Mucosa of rectum (tissue), 2 donors: ENCODE data around the gene NEURL4.

Source experiments
- H3K27ac ChIP-seq, 2 donors: one replicate each; pipeline ENCODE4 v1.7.0; 2013; ENCODE audit warnings: inconsistent platforms in 2 of 2, low read depth in 2 of 2, low read length in 2 of 2
- H3K27me3 ChIP-seq, 2 donors: one replicate each; pipeline ENCODE4 v1.7.0; 2013; ENCODE audit warnings: low read length in 2 of 2; ENCODE audit not compliant: control insufficient read depth in 2 of 2, insufficient read depth in 2 of 2
- H3K36me3 ChIP-seq, 2 donors: one replicate each; pipeline ENCODE4 v1.7.0; 2013; ENCODE audit warnings: low read length in 2 of 2; ENCODE audit not compliant: control insufficient read depth in 2 of 2, insufficient read depth in 2 of 2
- H3K4me1 ChIP-seq, 2 donors: one replicate each; pipeline ENCODE4 v1.7.0; 2013; ENCODE audit warnings: low read length in 2 of 2, mild to moderate bottlenecking in 1 of 2; ENCODE audit not compliant: control insufficient read depth in 2 of 2, insufficient read depth in 2 of 2
- H3K4me3 ChIP-seq, 2 donors: one replicate each; pipeline ENCODE4 v1.7.0; 2013; ENCODE audit warnings: low read length in 2 of 2
- H3K9ac ChIP-seq, 2 donors: one replicate each; pipeline ENCODE4 v1.7.0; 2013; ENCODE audit warnings: low read length in 2 of 2, low read depth in 1 of 2, mild to moderate bottlenecking in 1 of 2
- H3K9me3 ChIP-seq, 2 donors: one replicate each; pipeline ENCODE4 v1.7.0; 2013; ENCODE audit warnings: low read length in 2 of 2; ENCODE audit not compliant: control insufficient read depth in 2 of 2
- donor health status: healthy.
- donor health status: Normal muscosa, but diverticular disease.

NEURL4 gene

DNA sequence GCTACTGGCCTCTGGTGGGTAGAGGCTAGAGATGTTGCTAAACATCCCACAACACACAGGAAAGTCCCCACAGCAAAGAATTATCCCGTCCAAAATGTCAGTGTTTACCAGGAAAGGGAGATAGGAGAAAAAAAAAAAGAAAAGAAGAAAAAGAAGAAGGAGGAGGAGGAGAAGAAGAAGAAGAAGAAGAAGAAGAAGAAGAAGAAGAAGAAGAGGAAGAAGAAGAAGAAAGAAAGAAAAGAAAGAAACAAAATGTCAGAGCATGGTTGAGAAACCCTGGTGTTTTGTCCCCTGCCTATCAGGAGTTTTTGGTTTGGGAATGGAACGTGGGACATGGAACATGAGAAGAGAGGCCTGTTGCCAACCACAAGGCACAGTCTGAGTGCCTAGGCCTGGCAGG lies 28.2 kb upstream of the NEURL4 start:
- Histone ChIP-seq H3K4me3 (no peak overlapping the region), H3K9me3 (no peaks in the 10 kb centered on the region), H3K4me1 (peaks cover 14 to 25% of the 10 kb centered on the region in 2 donors), H3K27ac (peak overlapping the region; percentile 61 to 67), H3K27me3 (peaks cover 0 to 2% of the 10 kb centered on the region in 2 donors), H3K9ac (no peak overlapping the region), H3K36me3 (no peaks in the 10 kb centered on the region)

DNA sequence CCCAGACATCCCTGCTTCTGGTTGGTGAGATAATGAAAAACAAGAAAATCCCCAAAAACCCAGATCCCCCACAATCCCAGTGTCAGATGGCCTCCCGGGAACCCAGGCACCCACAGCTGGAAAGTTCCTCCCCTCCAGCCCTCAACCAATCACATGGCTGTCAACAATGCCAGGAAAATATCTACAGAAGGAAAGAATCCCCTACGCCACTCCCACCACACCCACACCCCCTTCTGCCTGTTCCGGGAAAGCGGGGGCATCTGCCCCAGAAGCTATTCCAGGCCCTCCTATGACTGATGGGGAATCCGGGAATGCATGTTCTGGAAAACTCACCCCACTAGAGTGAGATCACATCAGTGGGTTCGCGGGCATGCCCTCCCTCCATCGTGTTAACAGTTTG lies 27.6 kb upstream of the NEURL4 start:
- Histone ChIP-seq H3K4me3 (no peak overlapping the region), H3K4me1 (peaks cover 17 to 26% of the 10 kb centered on the region in 2 donors), H3K27ac (peak overlapping the region; percentile 61 to 67), H3K9me3 (no peaks in the 10 kb centered on the region), H3K9ac (peak overlapping the region in 1 of 2 donors; percentile 17), H3K36me3 (no peaks in the 10 kb centered on the region), H3K27me3 (peaks cover 0 to under 1% of the 10 kb centered on the region in 2 donors)

DNA sequence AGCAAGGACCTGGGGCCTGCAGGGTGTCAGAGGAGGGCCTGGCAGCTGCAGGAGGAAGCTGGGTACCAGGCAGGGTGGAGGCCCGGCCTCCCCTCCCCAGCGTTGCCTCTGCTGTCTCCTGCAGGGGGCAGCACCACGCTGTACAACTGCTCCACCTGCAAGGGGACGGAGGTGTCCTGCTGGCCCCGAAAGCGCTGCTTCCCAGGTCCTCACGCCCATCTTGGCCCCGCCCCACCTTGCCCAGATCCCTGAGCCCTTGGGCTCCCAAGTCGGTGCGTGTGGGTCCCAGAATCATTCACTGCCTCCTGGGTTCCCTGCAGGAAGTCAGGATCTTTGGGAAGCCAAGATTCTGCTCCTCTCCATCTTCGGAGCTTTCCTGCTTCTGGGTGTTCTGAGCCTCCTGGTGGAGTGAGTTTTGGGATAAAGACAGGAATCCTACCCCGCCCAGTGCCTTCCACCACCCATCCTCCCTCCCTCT lies 27.0 kb upstream of the NEURL4 start:
- Histone ChIP-seq H3K4me1 (peaks cover 18 to 29% of the 10 kb centered on the region in 2 donors), H3K9me3 (no peaks in the 10 kb centered on the region), H3K27ac (peak overlapping the region in 1 of 2 donors; percentile 61), H3K4me3 (peak overlapping the region in 1 of 2 donors; percentile 41), H3K9ac (peak overlapping the region in 1 of 2 donors; percentile 24), H3K36me3 (no peaks in the 10 kb centered on the region), H3K27me3 (no peaks in the 10 kb centered on the region)

DNA sequence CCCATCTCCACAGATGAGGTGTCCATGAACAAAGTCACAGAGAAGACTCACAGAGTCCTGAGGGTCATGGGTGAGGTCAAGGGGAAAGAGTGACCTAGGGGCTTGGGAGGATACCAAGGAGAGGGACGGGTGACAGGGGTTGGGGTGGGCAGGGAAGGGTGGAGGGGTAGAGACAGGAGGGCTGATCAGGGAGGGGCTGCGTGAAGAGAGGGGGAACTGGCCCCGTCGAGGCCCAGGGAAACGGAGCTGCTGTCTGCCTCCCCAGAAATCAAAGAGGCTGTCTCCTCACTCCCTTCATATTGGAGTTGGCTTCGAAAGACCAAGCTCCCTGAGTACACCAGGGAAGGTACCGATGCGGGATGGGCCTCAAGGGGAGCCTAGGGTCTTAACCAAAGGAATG lies 26.4 kb upstream of the NEURL4 start:
- Histone ChIP-seq H3K4me3 (no peak overlapping the region), H3K4me1 (peaks cover 22 to 32% of the 10 kb centered on the region in 2 donors), H3K27me3 (no peaks in the 10 kb centered on the region), H3K27ac (peak overlapping the region in 1 of 2 donors; percentile 61), H3K36me3 (no peaks in the 10 kb centered on the region), H3K9ac (peak overlapping the region in 1 of 2 donors; percentile 24), H3K9me3 (no peaks in the 10 kb centered on the region)

DNA sequence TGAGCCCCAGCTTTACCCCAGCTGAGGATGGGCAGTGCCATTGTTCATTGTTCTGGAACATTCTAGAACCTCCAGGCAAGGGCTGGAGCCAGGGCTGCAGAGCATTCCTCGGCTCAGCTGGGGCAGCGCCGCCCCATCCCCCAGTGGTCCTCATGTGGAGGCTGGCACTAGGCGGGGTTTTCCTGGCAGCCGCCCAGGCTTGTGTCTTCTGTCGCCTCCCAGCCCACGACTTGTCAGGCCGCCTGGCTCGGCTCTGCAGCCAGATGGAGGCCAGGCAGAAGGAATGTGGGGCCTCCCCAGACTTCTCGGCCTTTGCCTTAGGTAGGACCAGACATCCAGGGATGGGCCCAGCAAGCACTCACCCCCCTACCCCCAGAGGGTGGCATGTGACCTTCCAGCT lies 25.9 kb upstream of the NEURL4 start, which contains the start of gene TMEM95:
TMEM95 (plus strand) TSS at position 104 of the 400 bp plus-strand sequence; CDS start at position 153, 49 bp downstream.
- Histone ChIP-seq H3K27me3 (no peaks in the 10 kb centered on the region), H3K9ac (peak within 1 kb of the TSS; percentile 24 to 34), H3K9me3 (no peaks in the 10 kb centered on the region), H3K27ac (peak within 1 kb of the TSS in 1 of 2 donors; percentile 61), H3K4me1 (peaks cover 22 to 35% of the 10 kb centered on the region in 2 donors), H3K36me3 (no peaks in the 10 kb centered on the region), H3K4me3 (no peak within 1 kb of the TSS)

DNA sequence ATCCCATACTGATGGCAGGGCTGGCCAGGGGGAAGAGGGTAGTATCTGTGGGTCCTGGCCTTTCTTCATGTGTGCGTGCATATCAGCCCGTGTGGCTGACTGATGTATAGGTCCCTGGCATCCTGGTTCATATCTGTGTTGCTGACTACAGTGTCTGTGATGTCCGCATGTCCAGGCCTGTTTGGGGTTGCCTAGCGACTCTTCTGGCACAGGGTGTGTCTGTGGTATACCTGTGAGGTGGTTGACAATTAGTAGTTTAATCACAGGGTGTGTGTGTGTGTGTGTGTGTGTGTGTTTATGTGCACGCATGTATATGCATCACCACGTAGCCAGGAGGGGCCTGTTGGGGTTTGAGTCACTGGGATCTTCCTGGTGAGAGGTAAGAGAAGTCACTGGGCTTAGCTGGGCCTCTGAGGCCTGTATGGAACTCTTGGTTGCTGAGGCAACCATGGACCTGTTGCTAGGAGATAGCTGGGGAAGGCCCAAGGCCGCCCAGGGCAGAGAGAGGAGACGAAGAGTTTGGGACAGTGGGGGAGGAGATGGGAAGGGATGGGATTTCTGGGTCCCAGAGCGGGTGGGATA lies 25.2 kb upstream of the NEURL4 start:
- Histone ChIP-seq H3K4me1 (peaks cover 27 to 39% of the 10 kb centered on the region in 2 donors), H3K27ac (no peak overlapping the region), H3K9ac (peak overlapping the region in 1 of 2 donors; percentile 34), H3K36me3 (no peaks in the 10 kb centered on the region), H3K9me3 (no peaks in the 10 kb centered on the region), H3K27me3 (no peaks in the 10 kb centered on the region), H3K4me3 (no peak overlapping the region)

DNA sequence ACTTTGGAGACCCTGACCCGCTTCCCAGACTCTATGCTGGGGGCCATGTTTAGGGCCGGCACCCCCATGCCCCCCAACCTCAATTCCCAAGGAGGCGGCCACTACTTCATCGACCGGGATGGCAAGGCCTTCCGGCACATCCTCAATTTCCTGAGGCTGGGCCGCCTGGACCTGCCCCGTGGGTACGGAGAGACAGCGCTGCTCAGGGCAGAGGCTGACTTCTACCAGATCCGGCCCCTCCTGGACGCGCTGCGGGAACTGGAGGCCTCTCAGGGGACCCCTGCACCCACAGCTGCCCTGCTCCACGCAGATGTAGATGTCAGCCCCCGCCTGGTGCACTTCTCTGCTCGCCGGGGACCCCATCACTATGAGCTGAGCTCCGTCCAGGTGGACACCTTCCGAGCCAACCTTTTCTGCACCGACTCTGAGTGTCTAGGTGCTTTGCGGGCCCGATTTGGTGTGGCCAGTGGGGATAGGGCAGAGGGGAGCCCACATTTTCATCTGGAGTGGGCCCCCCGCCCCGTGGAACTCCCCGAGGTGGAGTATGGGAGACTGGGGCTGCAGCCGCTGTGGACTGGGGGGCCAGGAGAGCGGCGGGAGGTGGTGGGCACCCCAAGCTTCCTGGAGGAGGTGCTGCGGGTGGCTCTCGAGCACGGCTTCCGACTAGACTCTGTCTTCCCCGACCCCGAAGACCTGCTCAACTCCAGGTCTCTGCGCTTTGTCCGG lies 23.9 kb upstream of the NEURL4 start:
- Histone ChIP-seq H3K27ac (peak overlapping the region in 1 of 2 donors; percentile 97), H3K4me3 (peak overlapping the region; percentile 83 to 86), H3K36me3 (no peaks in the 10 kb centered on the region), H3K9me3 (no peaks in the 10 kb centered on the region), H3K4me1 (peaks cover 27 to 39% of the 10 kb centered on the region in 2 donors), H3K9ac (peak overlapping the region; percentile 84 to 95), H3K27me3 (no peaks in the 10 kb centered on the region)

DNA sequence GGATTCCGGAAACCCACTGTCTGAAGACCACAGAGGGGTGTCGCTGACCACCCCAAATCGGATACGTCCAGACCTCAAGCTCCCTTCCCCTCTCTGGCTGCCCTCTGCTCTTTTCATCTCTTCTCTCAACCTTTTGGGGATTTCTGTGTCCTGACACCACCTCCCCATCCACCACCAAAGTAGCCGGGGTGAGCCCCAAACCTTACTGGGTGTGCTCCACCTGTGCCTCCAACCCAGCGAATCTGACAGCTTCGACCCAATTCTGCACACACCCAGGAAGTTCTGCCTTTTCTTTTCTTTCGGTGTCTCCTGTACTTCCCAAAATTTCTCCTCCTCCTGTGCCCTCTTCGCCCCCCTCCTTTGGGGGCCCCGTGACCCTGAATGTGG lies 23.4 kb upstream of the NEURL4 start:
- Histone ChIP-seq H3K9ac (peak overlapping the region; percentile 84 to 95), H3K27me3 (no peaks in the 10 kb centered on the region), H3K27ac (peak overlapping the region; percentile 96 to 97), H3K36me3 (no peaks in the 10 kb centered on the region), H3K9me3 (no peaks in the 10 kb centered on the region), H3K4me1 (peaks cover 27 to 39% of the 10 kb centered on the region in 2 donors), H3K4me3 (peak overlapping the region; percentile 83 to 86)

DNA sequence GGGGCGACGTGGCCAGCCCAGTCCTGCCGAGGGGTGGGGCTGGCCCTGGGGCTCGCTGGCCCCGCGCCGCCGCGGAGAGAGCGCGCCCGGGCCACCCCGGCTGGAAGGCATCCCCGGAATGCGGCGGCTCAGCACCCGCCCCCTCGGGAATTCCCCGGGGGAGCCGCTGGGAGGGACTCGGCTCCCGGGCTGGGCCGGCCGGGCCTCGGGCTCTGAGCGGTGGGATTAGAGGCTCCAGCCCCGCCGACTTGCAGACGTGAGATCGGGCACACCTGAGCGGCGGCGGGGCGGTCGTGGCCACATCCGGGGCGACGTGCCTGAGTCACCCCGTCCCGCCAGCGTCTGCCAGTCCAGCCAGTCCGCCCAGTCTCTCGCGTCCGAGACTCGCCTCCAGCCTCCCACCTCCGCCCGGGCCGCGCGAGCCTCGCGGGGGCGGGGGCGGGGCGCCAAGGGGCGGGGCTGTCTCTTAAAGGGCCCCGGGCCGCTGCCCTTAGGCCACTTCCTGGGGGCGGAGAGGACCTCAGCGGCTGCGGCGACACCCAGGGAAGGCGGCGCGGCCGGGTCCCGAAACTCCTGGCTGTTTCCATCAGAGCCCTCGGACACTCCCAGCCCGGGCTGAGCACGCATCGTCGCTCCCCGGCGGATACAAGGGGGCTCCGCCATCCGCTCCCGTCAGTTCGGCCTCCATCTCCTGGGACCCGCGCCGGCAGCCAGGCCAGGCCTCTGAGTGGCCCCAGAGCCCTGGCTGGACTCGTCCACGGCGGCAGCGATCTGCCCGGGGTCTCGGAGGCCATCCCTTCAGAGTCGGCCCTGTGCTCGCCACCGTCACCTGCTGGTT lies 22.7 kb upstream of the NEURL4 start, which contains the start of gene KCTD11:
KCTD11 (plus strand) TSS at position 498 of the 838 bp plus-strand sequence.
- H3K27me3 ChIP-seq: no peaks in the 10 kb centered on the region
- peak within 1 kb of the TSS; percentile 83 to 86 for H3K4me3 ChIP-seq
- peak within 1 kb of the TSS; percentile 90 to 95 for H3K9ac ChIP-seq

More for the DNA sequence above, 22.7 kb upstream of the NEURL4 start, which contains the start of gene KCTD11:
- peak within 1 kb of the TSS; percentile 96 to 97 for H3K27ac ChIP-seq
- no peaks in the 10 kb centered on the region for H3K9me3 ChIP-seq
- H3K36me3 ChIP-seq: no peaks in the 10 kb centered on the region
- peaks cover 27 to 39% of the 10 kb centered on the region in 2 donors for H3K4me1 ChIP-seq
